ENCODE data around the gene ZSWIM4.

DNA sequence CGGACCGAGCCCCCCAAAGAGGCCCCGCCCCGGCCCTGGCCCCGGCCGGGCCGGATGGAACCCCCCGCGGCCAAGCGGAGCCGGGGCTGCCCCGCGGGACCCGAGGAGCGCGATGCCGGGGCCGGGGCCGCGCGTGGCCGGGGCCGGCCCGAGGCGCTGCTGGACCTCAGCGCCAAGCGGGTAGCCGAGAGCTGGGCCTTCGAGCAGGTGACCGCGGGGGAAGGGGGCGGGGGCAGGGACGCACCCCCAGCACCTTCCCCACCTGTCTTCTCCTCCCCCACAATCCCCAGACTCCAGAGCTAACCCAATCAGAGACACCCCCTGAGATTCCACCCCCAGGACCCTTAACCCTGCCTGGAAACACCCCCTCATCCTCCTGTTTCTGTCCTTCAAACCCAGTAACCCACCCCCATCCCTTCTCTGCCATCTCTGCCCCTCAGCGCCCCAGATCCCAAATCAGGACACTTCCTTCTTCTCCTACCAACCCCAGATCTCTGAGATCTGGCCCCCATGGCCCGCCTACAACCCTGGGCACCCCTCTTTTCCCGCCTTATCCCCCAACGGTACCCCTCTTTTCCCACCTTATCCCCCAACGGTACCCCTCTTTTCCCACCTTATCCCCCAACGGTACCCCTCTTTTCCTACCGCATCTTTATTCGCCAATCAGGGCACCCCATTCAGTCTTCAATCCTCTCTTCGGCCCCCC, 505 bp downstream of the ZSWIM4 start:
- TF ChIP-seq, protein P1, sequence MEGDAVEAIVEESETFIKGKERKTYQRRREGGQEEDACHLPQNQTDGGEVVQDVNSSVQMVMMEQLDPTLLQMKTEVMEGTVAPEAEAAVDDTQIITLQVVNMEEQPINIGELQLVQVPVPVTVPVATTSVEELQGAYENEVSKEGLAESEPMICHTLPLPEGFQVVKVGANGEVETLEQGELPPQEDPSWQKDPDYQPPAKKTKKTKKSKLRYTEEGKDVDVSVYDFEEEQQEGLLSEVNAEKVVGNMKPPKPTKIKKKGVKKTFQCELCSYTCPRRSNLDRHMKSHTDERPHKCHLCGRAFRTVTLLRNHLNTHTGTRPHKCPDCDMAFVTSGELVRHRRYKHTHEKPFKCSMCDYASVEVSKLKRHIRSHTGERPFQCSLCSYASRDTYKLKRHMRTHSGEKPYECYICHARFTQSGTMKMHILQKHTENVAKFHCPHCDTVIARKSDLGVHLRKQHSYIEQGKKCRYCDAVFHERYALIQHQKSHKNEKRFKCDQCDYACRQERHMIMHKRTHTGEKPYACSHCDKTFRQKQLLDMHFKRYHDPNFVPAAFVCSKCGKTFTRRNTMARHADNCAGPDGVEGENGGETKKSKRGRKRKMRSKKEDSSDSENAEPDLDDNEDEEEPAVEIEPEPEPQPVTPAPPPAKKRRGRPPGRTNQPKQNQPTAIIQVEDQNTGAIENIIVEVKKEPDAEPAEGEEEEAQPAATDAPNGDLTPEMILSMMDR (IDR thresholded peaks at IDR 0.05) = no peak
- TF ChIP-seq POLR2A (IDR thresholded peaks at IDR 0.05) = no peak

Data from right lobe of liver (tissue), 4 donors.